LNCaP clone FGC (cell line): ENCODE measurements around the gene GTF2H1.

Source experiments
- DNase-seq: peaks from one replicate; pipeline ENCODE4 v3.0.0-alpha.2; 2011; ENCODE audit warnings: low read depth
- H3K4me3 ChIP-seq: 2 replicates; pipeline ENCODE4 v1.5.1; 2011; ENCODE audit warnings: mild to moderate bottlenecking, low read depth, low read length, control low read depth
- TF ChIP-seq, protein P1 (sequence below): IDR thresholded peaks from 2 replicates; pipeline ENCODE4 v1.5.1; 2012; ENCODE audit warnings: mild to moderate bottlenecking; ENCODE audit not compliant: control insufficient read depth, insufficient read depth; ENCODE audit errors: extremely low read depth

GTF2H1 gene

DNA sequence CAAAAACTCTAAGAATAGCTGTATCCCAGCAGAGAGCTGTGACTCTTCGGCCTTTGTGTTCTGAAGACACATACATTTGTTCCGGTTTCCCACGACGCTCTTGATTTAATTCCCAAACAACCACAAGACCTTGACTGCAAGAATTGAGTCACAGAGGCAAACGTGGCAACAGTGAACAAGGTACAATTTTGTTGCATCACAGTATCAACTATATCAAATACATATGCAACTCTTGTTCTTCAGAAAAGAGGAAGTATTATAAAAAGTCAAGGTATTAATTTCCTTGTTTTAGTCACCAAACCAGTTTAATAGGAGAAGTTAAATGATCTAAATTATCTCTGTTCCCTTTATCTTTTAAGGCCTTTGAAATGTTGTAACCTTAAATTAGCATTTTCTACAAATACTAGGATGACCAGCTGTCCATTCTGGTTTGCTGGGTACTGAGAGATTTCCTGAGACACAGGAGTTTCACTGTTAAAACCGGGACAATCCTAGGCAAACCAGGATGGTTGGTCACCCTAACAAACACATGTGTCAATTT lies 11.5 kb upstream of the GTF2H1 start:
- TF ChIP-seq, protein P1, sequence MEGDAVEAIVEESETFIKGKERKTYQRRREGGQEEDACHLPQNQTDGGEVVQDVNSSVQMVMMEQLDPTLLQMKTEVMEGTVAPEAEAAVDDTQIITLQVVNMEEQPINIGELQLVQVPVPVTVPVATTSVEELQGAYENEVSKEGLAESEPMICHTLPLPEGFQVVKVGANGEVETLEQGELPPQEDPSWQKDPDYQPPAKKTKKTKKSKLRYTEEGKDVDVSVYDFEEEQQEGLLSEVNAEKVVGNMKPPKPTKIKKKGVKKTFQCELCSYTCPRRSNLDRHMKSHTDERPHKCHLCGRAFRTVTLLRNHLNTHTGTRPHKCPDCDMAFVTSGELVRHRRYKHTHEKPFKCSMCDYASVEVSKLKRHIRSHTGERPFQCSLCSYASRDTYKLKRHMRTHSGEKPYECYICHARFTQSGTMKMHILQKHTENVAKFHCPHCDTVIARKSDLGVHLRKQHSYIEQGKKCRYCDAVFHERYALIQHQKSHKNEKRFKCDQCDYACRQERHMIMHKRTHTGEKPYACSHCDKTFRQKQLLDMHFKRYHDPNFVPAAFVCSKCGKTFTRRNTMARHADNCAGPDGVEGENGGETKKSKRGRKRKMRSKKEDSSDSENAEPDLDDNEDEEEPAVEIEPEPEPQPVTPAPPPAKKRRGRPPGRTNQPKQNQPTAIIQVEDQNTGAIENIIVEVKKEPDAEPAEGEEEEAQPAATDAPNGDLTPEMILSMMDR = no peak
- no peak overlapping the region for H3K4me3 ChIP-seq
- DNase-seq = no peak

GRCh38 chr11:18312012-18312411 lies 10.4 kb upstream of the GTF2H1 start:
- DNase-seq = no peak
- no peak overlapping the region for H3K4me3 ChIP-seq
- TF ChIP-seq, protein P1 = no peak

GRCh38 chr11:18312663-18313420 lies 9.5 kb upstream of the GTF2H1 start:
- no peak for DNase-seq
- no peak overlapping the region for H3K4me3 ChIP-seq
- TF ChIP-seq, protein P1 = no peak

GRCh38 chr11:18313965-18314763 lies 8.2 kb upstream of the GTF2H1 start:
- H3K4me3 ChIP-seq = no peak overlapping the region
- no peak for DNase-seq
- TF ChIP-seq, protein P1 = no peak

DNA sequence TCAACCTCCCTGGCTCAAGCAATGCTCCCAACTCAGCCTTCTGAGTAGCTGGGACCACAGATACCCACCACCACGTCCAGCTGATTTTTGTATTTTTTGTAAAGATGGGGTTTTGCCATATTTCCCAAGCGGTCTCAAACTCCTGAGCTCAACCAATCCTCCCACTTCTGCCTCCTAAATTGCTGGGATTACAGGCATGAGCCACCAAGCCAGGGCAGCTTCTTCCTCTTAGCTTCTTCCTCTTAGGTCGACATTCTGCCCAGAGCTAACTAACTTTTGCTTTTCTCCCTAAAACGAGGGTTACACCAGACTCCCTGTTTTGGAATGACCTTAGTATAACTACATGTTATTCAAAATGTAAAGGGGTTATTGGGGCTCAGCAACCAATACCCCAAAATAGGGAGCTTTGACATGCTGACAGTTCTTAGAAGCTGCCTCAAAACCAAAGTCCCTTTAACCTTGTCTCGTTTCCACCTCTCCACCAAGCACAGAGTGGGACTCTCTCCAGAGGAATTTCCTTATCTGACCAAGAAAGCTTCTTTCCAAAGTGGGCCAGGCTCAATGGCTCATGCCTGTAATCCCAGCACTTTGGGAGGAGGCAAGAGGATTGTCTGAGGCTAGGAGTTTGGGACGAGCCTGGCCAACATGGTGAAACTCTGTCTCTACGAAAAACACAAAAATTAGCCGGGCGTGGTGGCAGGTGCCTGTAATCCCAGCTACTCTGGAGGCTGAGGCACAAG lies 7.4 kb upstream of the GTF2H1 start:
- TF ChIP-seq, protein P1 = no peak
- no peak for DNase-seq
- no peak overlapping the region for H3K4me3 ChIP-seq

- TF ChIP-seq, protein P1 = no peak
- H3K4me3 ChIP-seq = no peak overlapping the region
- no peak for DNase-seq
These were observed 6.5 kb upstream of the GTF2H1 start for GRCh38 chr11:18315893-18316292.
